K562 (cell line): Measurements from ENCODE around the gene CDYL2. TPM values are rescaled to one million over a fixed set of nuclear protein-coding genes. Genes with fewer than 3 reads are reported as not detected.
A peak's percentile ranks its signal among the peaks of the same experiment; 100 is the strongest.

Experiments used
- BMI1 ChIP-seq: fragments of 150-350 bp; IDR thresholded peaks from 2 replicates; pipeline ENCODE4 v1.6.1; 2014; ENCODE audit warnings: low read length
- DACH1 ChIP-seq: fragments of 450-650 bp; IDR thresholded peaks from 2 replicates; pipeline ENCODE4 v1.6.1; 2018; ENCODE audit not compliant: partially characterized antibody
- GABPB1 ChIP-seq: sonication (generic); formaldehyde crosslinking; IDR thresholded peaks from 2 replicates; pipeline ENCODE4 v1.8.0; 2022; ENCODE audit warnings: mild to moderate bottlenecking, missing genetic modification reagents
- MGA ChIP-seq: fragments of 450-650 bp; IDR thresholded peaks from 2 replicates; pipeline ENCODE4 v1.6.1; 2016; ENCODE audit warnings: mild to moderate bottlenecking, moderate library complexity
- NFIX ChIP-seq: fragments of 250-450 bp; sonication (Bioruptor Pico); IDR thresholded peaks from 2 replicates; pipeline ENCODE4 v1.4.0; 2020; ENCODE audit warnings: low read depth, mild to moderate bottlenecking, moderate library complexity
- PURB ChIP-seq: sonication (generic); formaldehyde crosslinking; IDR thresholded peaks from 2 replicates; pipeline ENCODE4 v1.9.0; 2021; ENCODE audit warnings: low read depth, mild to moderate bottlenecking, missing genetic modification reagents
- RAD21 ChIP-seq, 2 experiments: fragments of 250-450 bp in 1 of 2; fragments of 450-650 bp in 1 of 2; sonication (Bioruptor Pico) in 1 of 2; formaldehyde crosslinking in 1 of 2; IDR thresholded peaks in 1 of 2; conservative IDR thresholded peaks in 1 of 2; 2 replicates each; pipeline versions ENCODE4 v1.4.0 to v1.8.0; 2020 to 2022; ENCODE audit warnings: mild to moderate bottlenecking in 2 of 2, moderate library complexity in 1 of 2
- RAD51 ChIP-seq: fragments of 450-650 bp; IDR thresholded peaks from 2 replicates; pipeline ENCODE4 v1.7.1; 2016; ENCODE audit warnings: low read depth, mild to moderate bottlenecking, borderline replicate concordance
- SREBF1 ChIP-seq: fragments of 150-350 bp; IDR thresholded peaks from 2 replicates; pipeline ENCODE4 v1.6.1; 2014; ENCODE audit warnings: antibody characterized with exemption, low read depth, low read length, borderline replicate concordance
- ZFP30 ChIP-seq: fragments of 250-450 bp; sonication (Bioruptor Pico); IDR thresholded peaks from 2 replicates; pipeline ENCODE4 v1.8.0; 2022; ENCODE audit warnings: moderate library complexity, mild to moderate bottlenecking, inconsistent platforms, borderline replicate concordance
- ZKSCAN3 ChIP-seq: fragments of 250-450 bp; sonication (Bioruptor Pico); IDR thresholded peaks from 2 replicates; pipeline ENCODE4 v1.4.0; 2020
- ZNF3 ChIP-seq: fragments of 250-450 bp; sonication (Bioruptor Pico); IDR thresholded peaks from 2 replicates; pipeline ENCODE4 v1.5.0; 2021; ENCODE audit warnings: mild to moderate bottlenecking, moderate library complexity
- ZNF408 ChIP-seq: fragments of 250-450 bp; sonication (Bioruptor Pico); IDR thresholded peaks from 2 replicates; pipeline ENCODE4 v1.4.0; 2020; ENCODE audit warnings: low read depth, mild to moderate bottlenecking, moderate library complexity
- polyA plus RNA-seq, 8 experiments: library from polyadenylated mRNA; depleted of rRNA in 4 of 8; stranded (reverse) in 5 of 8; unstranded in 3 of 8; fragments of >200 nt; fragmentation: Nextera tagmentation in 2 of 8; fragmentation: Illumina TruSeq in 1 of 8; extraction: Ambion mirVana in 2 of 8; extraction: Trizol in 1 of 8; gene quantifications; 2 replicates each; pipeline versions ENCODE4 v1.2.1 to v1.2.3, GENCODE V29; 2011 to 2014; ENCODE audit warnings: inconsistent platforms in 1 of 8, missing spikeins in 1 of 8
- total RNA-seq, 7 experiments: library from RNA; depleted of rRNA in 6 of 7; stranded (reverse); fragments of >200 nt in 6 of 7; fragmentation: Illumina TruSeq in 2 of 7; extraction: Trizol in 2 of 7; gene quantifications; 2 replicates each; pipeline versions ENCODE4 v1.2.1 to v1.2.3, GENCODE V29; 2011 to 2021; ENCODE audit warnings: low replicate concordance in 1 of 7
- TF ChIP-seq, protein P1 (sequence below): fragments of 250-450 bp; sonication (Bioruptor Pico); IDR thresholded peaks from 2 replicates; pipeline ENCODE4 v1.4.0; 2020; ENCODE audit warnings: mild to moderate bottlenecking, moderate library complexity, borderline replicate concordance

Gene CDYL2
- total and polyA plus RNA-seq, 9 of the 15 experiments (the other 6 are each of a cell fraction or from before 2014, with no cell fraction given), result under 0.01 to 0.04 (median 0.01) TPM; not detected in 6

GRCh38 chr16:80824623-80825364 lies 20.4 kb upstream of the CDYL2 start (continued):
- TF ChIP-seq RAD21 (CRISPR knock-in tag; conservative IDR thresholded peaks at IDR 0.05 in 1 of 2, IDR thresholded peaks at IDR 0.05 in 1 of 2) (peak; percentile 50 to 78), ZKSCAN3 (CRISPR knock-in tag) (no peak), RAD51 (no peak), NFIX (no peak), MGA (no peak), PURB (CRISPR knock-in tag) (no peak), BMI1 (no peak), GABPB1 (no peak), ZNF408 (CRISPR knock-in tag) (no peak), ZFP30 (CRISPR knock-in tag) (no peak), ZNF3 (CRISPR knock-in tag) (no peak), DACH1 (no peak), SREBF1 (no peak)
- TF ChIP-seq, protein P1, sequence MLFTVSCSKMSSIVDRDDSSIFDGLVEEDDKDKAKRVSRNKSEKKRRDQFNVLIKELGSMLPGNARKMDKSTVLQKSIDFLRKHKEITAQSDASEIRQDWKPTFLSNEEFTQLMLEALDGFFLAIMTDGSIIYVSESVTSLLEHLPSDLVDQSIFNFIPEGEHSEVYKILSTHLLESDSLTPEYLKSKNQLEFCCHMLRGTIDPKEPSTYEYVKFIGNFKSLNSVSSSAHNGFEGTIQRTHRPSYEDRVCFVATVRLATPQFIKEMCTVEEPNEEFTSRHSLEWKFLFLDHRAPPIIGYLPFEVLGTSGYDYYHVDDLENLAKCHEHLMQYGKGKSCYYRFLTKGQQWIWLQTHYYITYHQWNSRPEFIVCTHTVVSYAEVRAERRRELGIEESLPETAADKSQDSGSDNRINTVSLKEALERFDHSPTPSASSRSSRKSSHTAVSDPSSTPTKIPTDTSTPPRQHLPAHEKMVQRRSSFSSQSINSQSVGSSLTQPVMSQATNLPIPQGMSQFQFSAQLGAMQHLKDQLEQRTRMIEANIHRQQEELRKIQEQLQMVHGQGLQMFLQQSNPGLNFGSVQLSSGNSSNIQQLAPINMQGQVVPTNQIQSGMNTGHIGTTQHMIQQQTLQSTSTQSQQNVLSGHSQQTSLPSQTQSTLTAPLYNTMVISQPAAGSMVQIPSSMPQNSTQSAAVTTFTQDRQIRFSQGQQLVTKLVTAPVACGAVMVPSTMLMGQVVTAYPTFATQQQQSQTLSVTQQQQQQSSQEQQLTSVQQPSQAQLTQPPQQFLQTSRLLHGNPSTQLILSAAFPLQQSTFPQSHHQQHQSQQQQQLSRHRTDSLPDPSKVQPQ (CRISPR knock-in tag), result no peak
